ENCODE data around the gene CAMTA2.
"Not testable (repeated sequence)": the region's sequence is repeated elsewhere in the genome, so short reads cannot be mapped to it uniquely, and the experiment has no call there.

The CAMTA2 gene

GRCh38 chr17:4939546-4939795, 48.0 kb downstream of the CAMTA2 start:
- peak overlapping the region; percentile 42 to 89 (median 77) for H3K4me3 ChIP-seq
- H3K27ac ChIP-seq: peak overlapping the region; percentile 68 to 100 (median 96)

- Histone ChIP-seq H3K4me3 (peak overlapping the region; percentile 42 to 89 (median 77)), H3K27ac (peak overlapping the region; percentile 68 to 100 (median 96))
Observed at GRCh38 chr17:4938688-4939545, 48.6 kb downstream of the CAMTA2 start.

GRCh38 chr17:4938069-4938491, 49.4 kb downstream of the CAMTA2 start:
- Histone ChIP-seq H3K4me3 (peak overlapping the region in 1 of 7 experiments; percentile 77), H3K27ac (peak overlapping the region in 8 of 21 experiments; percentile 87 to 100 (median 94))

- peak overlapping the region in 1 of 21 experiments; percentile 95 for H3K27ac ChIP-seq
- H3K4me3 ChIP-seq: no peak overlapping the region
Observed at GRCh38 chr17:4937553-4937952, 49.9 kb downstream of the CAMTA2 start.

GRCh38 chr17:4936436-4936835, 51.0 kb downstream of the CAMTA2 start:
- Histone ChIP-seq H3K27ac (peak overlapping the region in 6 of 21 experiments; percentile 24 to 58 (median 43)), H3K4me3 (no peak overlapping the region)

- peak overlapping the region in 10 of 21 experiments; percentile 1 to 52 (median 30) for H3K27ac ChIP-seq
Observed at GRCh38 chr17:4935650-4936049, 51.8 kb downstream of the CAMTA2 start.

GRCh38 chr17:4934173-4934979, 53.1 kb downstream of the CAMTA2 start:
- peak overlapping the region in 3 of 21 experiments; percentile 2 to 34 (median 8) for H3K27ac ChIP-seq

More at GRCh38 chr17:4935650-4936049, 51.8 kb downstream of the CAMTA2 start:
- no peak overlapping the region for H3K4me3 ChIP-seq

GRCh38 chr17:4933646-4934045, 53.8 kb downstream of the CAMTA2 start:
- H3K4me3 ChIP-seq: no peak overlapping the region
- peak overlapping the region in 3 of 21 experiments; percentile 2 to 34 (median 8) for H3K27ac ChIP-seq

More at GRCh38 chr17:4934173-4934979, 53.1 kb downstream of the CAMTA2 start:
- no peak overlapping the region for H3K4me3 ChIP-seq

GRCh38 chr17:4932756-4933155, 54.7 kb downstream of the CAMTA2 start:
- H3K27ac ChIP-seq: no peak overlapping the region
- no peak overlapping the region for H3K4me3 ChIP-seq

- no peak within 1 kb of the TSS for H3K27ac ChIP-seq
- no peak within 1 kb of the TSS for H3K4me3 ChIP-seq
Observed at GRCh38 chr17:4931963-4932362, 55.5 kb downstream of the CAMTA2 start, which contains the start of gene GP1BA. Gene GP1BA, plus strand, starts transcription at chr17:4932277. Its CDS starts 328 bp downstream, at chr17:4932605.

- H3K27ac ChIP-seq: no peak overlapping the region
- H3K4me3 ChIP-seq: no peak overlapping the region
Observed at GRCh38 chr17:4928881-4929280, 58.6 kb downstream of the CAMTA2 start.

- H3K4me3 ChIP-seq, H3K27ac ChIP-seq: not testable (repeated sequence)
Observed at GRCh38 chr17:4926577-4927335, 60.7 kb downstream of the CAMTA2 start.

- H3K27ac ChIP-seq: peak overlapping the region in 1 of 21 experiments; percentile 73
- H3K4me3 ChIP-seq: no peak overlapping the region
Observed at GRCh38 chr17:4921320-4921719, 66.2 kb downstream of the CAMTA2 start.

GRCh38 chr17:4920351-4921048, 67.0 kb downstream of the CAMTA2 start:
- Histone ChIP-seq H3K4me3 (no peak overlapping the region), H3K27ac (peak overlapping the region in 8 of 21 experiments; percentile 25 to 75 (median 60))

GRCh38 chr17:4919511-4920047, 67.9 kb downstream of the CAMTA2 start:
- H3K27ac ChIP-seq: peak overlapping the region in 4 of 21 experiments; percentile 69 to 75 (median 74)

More at GRCh38 chr17:4919511-4920047, 67.9 kb downstream of the CAMTA2 start:
- no peak overlapping the region for H3K4me3 ChIP-seq

Data from skin epidermis (tissue), 12 donors.